Kidney epithelial cell (primary cell): ENCODE measurements around the gene GKN2. TPM values are rescaled to one million over a fixed set of nuclear protein-coding genes. Genes with fewer than 3 reads are reported as not detected.

ENCODE experiments used
- DNase-seq: peaks from one replicate; pipeline ENCODE4 v3.0.0-alpha.2; 2010; ENCODE audit warnings: low read depth
- H3K27me3 ChIP-seq: 2 replicates; pipeline ENCODE4 v1.6.0; 2011; ENCODE audit warnings: low read length; ENCODE audit not compliant: control insufficient read depth, insufficient read depth
- H3K36me3 ChIP-seq: 2 replicates; pipeline ENCODE4 v1.5.1; 2011; ENCODE audit warnings: low read length; ENCODE audit not compliant: control insufficient read depth, insufficient read depth
- H3K4me3 ChIP-seq: 2 replicates; pipeline ENCODE4 v1.5.1; 2011; ENCODE audit warnings: low read depth, mild to moderate bottlenecking, control low read depth, low read length
- CTCF ChIP-seq: IDR thresholded peaks from 2 replicates; pipeline ENCODE4 v1.5.1; 2011; ENCODE audit warnings: mild to moderate bottlenecking, moderate library complexity, low read length, control low read depth, inconsistent platforms; ENCODE audit not compliant: insufficient read depth, poor library complexity, severe bottlenecking
- total RNA-seq: library from RNA; depleted of rRNA; stranded (reverse); fragments of >200 nt; gene quantifications from 2 replicates; pipeline ENCODE4 v1.2.3, GENCODE V29; 2015

The GKN2 gene
- total RNA-seq, 1 donor from 2014 or later, result not detected

- H3K4me3 ChIP-seq, result no peak overlapping the region
- no peak for TF ChIP-seq CTCF
- DNase-seq, result no peak
- no peaks in the 10 kb centered on the region for H3K27me3 ChIP-seq
- H3K36me3 ChIP-seq, result no peaks in the 10 kb centered on the region
These were observed 41.4 kb downstream of the GKN2 start for GRCh38 chr2:68911246-68911645.

GRCh38 chr2:68909793-68910674 is 42.7 kb downstream of the GKN2 start:
- no peaks in the 10 kb centered on the region for H3K36me3 ChIP-seq
- H3K4me3 ChIP-seq, result no peak overlapping the region
- DNase-seq, result peak; percentile 21
- H3K27me3 ChIP-seq, result no peaks in the 10 kb centered on the region
- TF ChIP-seq CTCF, result peak; percentile 86

- TF ChIP-seq CTCF, result no peak
- Histone ChIP-seq H3K36me3 (no peaks in the 10 kb centered on the region), H3K4me3 (no peak overlapping the region), H3K27me3 (no peaks in the 10 kb centered on the region)
- DNase-seq, result peak; percentile 92
These were observed 44.2 kb downstream of the GKN2 start for GRCh38 chr2:68908392-68908970.

GRCh38 chr2:68907920-68908253 is 44.8 kb downstream of the GKN2 start:
- no peak for TF ChIP-seq CTCF
- Histone ChIP-seq H3K36me3 (no peaks in the 10 kb centered on the region), H3K27me3 (no peaks in the 10 kb centered on the region), H3K4me3 (no peak overlapping the region)
- no peak for DNase-seq

- no peak for DNase-seq
- TF ChIP-seq CTCF, result no peak
- H3K4me3 ChIP-seq, result no peak overlapping the region
- H3K36me3 ChIP-seq, result no peaks in the 10 kb centered on the region
- no peaks in the 10 kb centered on the region for H3K27me3 ChIP-seq
These were observed 45.3 kb downstream of the GKN2 start for GRCh38 chr2:68907232-68907919.
